IMR-90 (cell line): ENCODE results near the gene IL17REL. TPM values are rescaled to one million over a fixed set of nuclear protein-coding genes. Genes with fewer than 3 reads are reported as not detected.

Experiments used
- ATAC-seq: fragments of 200-7000 bp; cut with Tn5 transposase; 2 replicates; pipeline ENCODE4 v1.9.1; 2020; ENCODE audit warnings: low read depth, mild to moderate bottlenecking, moderate library complexity
- BruUV-seq: library from RNA; stranded (reverse); fragments of 400-500 nt; replicated peaks from 2 replicates; lab custom pipeline; 2021; lab: Mats Ljungman, UMichigan
- CTCF ChIA-PET: fragments of 300-600 bp; formaldehyde crosslinking; extraction: SDS; loops from one replicate; lab custom pipeline; 2021; ENCODE audit warnings: antibody characterized with exemption; lab: Yijun Ruan, JAX
- POLR2A ChIA-PET: fragments of 300-600 bp; sonication (Branson Sonifier 250); formaldehyde crosslinking; loops from one replicate; lab custom pipeline; 2022; ENCODE audit warnings: antibody characterized with exemption; ENCODE audit not compliant: unreplicated experiment; lab: Charles Lee
- DNase-seq: peaks from one replicate; pipeline ENCODE4 v3.0.0; 2013
- H2AFZ ChIP-seq: replicated peaks from 2 replicates; pipeline ENCODE3; 2013; ENCODE audit warnings: low read length, mild to moderate bottlenecking; ENCODE audit not compliant: poor library complexity
- H2AK5ac ChIP-seq: 2 replicates; pipeline ENCODE4 v1.6.1; 2013; ENCODE audit warnings: low read depth, low read length, inconsistent platforms
- H2AK9ac ChIP-seq: replicated peaks from 2 replicates; pipeline ENCODE3; 2013; ENCODE audit warnings: mild to moderate bottlenecking, low read depth, low read length, moderate library complexity; ENCODE audit not compliant: poor library complexity
- H2BK120ac ChIP-seq: 2 replicates; pipeline ENCODE4 v1.6.1; 2013; ENCODE audit warnings: low read depth, low read length, inconsistent platforms
- H2BK15ac ChIP-seq: 3 replicates; pipeline ENCODE4 v1.6.1; 2013; ENCODE audit warnings: low read depth, low read length, inconsistent platforms
- H2BK20ac ChIP-seq: 2 replicates; pipeline ENCODE4 v1.6.1; 2013; ENCODE audit warnings: low read depth, mild to moderate bottlenecking, inconsistent platforms, low read length, moderate library complexity
- H2BK5ac ChIP-seq: 2 replicates; pipeline ENCODE4 v1.6.1; 2013; ENCODE audit warnings: mild to moderate bottlenecking, low read depth, low read length, inconsistent platforms; ENCODE audit not compliant: poor library complexity, severe bottlenecking
- H3K14ac ChIP-seq: replicated peaks from 2 replicates; pipeline ENCODE4 v1.6.1; 2013; ENCODE audit warnings: low read depth, low read length, inconsistent platforms
- H3K18ac ChIP-seq: 2 replicates; pipeline ENCODE4 v1.6.1; 2013; ENCODE audit warnings: low read depth, low read length, control low read depth
- H3K23ac ChIP-seq: 2 replicates; pipeline ENCODE4 v1.6.1; 2013; ENCODE audit warnings: low read depth, low read length, inconsistent platforms
- H3K27ac ChIP-seq: 2 replicates; pipeline ENCODE4 v1.5.1; 2013; ENCODE audit warnings: mild to moderate bottlenecking, control low read depth, low read length; ENCODE audit not compliant: insufficient read depth
- H3K27me3 ChIP-seq: 2 replicates; pipeline ENCODE4 v1.6.1; 2013; ENCODE audit warnings: low read length; ENCODE audit not compliant: control insufficient read depth, insufficient read depth
- H3K36me3 ChIP-seq: 2 replicates; pipeline ENCODE4 v1.6.1; 2013; ENCODE audit warnings: low read length, mixed read lengths; ENCODE audit not compliant: control insufficient read depth, insufficient read depth
- H3K4ac ChIP-seq: 2 replicates; pipeline ENCODE4 v1.6.1; 2013; ENCODE audit warnings: low read depth, low read length, inconsistent platforms
- H3K4me1 ChIP-seq: 2 replicates; pipeline ENCODE4 v1.6.1; 2013; ENCODE audit warnings: low read length, mixed read lengths; ENCODE audit not compliant: control insufficient read depth, insufficient read depth
- H3K4me2 ChIP-seq: 2 replicates; pipeline ENCODE4 v1.6.1; 2013; ENCODE audit warnings: low read depth, mild to moderate bottlenecking, control low read depth, low read length, moderate library complexity
- H3K4me3 ChIP-seq: 2 replicates; pipeline ENCODE4 v1.5.1; 2013; ENCODE audit warnings: low read depth, mild to moderate bottlenecking, control low read depth, low read length, moderate library complexity; ENCODE audit not compliant: insufficient read depth
- H3K56ac ChIP-seq: 2 replicates; pipeline ENCODE4 v1.6.1; 2013; ENCODE audit warnings: low read length, inconsistent platforms; ENCODE audit not compliant: insufficient read depth; ENCODE audit errors: extremely low read depth
- H3K79me1 ChIP-seq, 2 experiments: 2 replicates each; pipeline ENCODE4 v1.6.1; 2013; ENCODE audit warnings: low read length in 2 of 2, inconsistent platforms in 1 of 2, low read depth in 1 of 2
- H3K9ac ChIP-seq: 2 replicates; pipeline ENCODE4 v1.6.1; 2013; ENCODE audit warnings: low read depth, low read length, control low read depth
- H3K9me1 ChIP-seq: 2 replicates; pipeline ENCODE4 v1.6.1; 2013; ENCODE audit warnings: low read length, inconsistent platforms; ENCODE audit not compliant: insufficient read depth
- H3K9me3 ChIP-seq: 2 replicates; pipeline ENCODE4 v1.6.1; 2013; ENCODE audit warnings: low read length; ENCODE audit not compliant: control insufficient read depth, insufficient read depth
- H4K20me1 ChIP-seq: 2 replicates; pipeline ENCODE4 v1.6.1; 2013; ENCODE audit warnings: low read length, inconsistent platforms; ENCODE audit not compliant: insufficient read depth
- H4K5ac ChIP-seq: 2 replicates; pipeline ENCODE4 v1.6.1; 2013; ENCODE audit warnings: mild to moderate bottlenecking, low read depth, low read length, control low read depth
- H4K8ac ChIP-seq, 2 experiments: 2 replicates each; pipeline ENCODE4 v1.6.1; 2013; ENCODE audit warnings: low read depth in 2 of 2, low read length in 2 of 2, control low read depth in 1 of 2, inconsistent platforms in 1 of 2
- H4K91ac ChIP-seq: 2 replicates; pipeline ENCODE4 v1.6.1; 2013; ENCODE audit warnings: low read depth, low read length, inconsistent platforms; ENCODE audit not compliant: insufficient read depth
- BHLHE40 ChIP-seq: fragments of 150-350 bp; IDR thresholded peaks from 2 replicates; pipeline ENCODE4 v1.6.1; 2016; ENCODE audit warnings: mild to moderate bottlenecking, low read depth, low read length
- CEBPB ChIP-seq: IDR thresholded peaks from 2 replicates; pipeline ENCODE4 v1.6.1; 2012; ENCODE audit warnings: low read depth, low read length, improper control_type of control experiment
- CHD1 ChIP-seq: IDR thresholded peaks from 2 replicates; pipeline ENCODE4 v1.6.1; 2012; ENCODE audit warnings: low read depth, low read length, improper control_type of control experiment
- CTCF ChIP-seq: conservative IDR thresholded peaks from 2 replicates; pipeline ENCODE4 v1.5.1; 2012; ENCODE audit warnings: mild to moderate bottlenecking, low read depth, low read length, improper control_type of control experiment
- ELK1 ChIP-seq: fragments of 150-350 bp; IDR thresholded peaks from 2 replicates; pipeline ENCODE4 v1.6.1; 2016; ENCODE audit warnings: low read depth, mild to moderate bottlenecking, low read length, moderate library complexity, borderline replicate concordance
- FOS ChIP-seq: fragments of 150-350 bp; IDR thresholded peaks from 2 replicates; pipeline ENCODE4 v1.6.1; 2016; ENCODE audit warnings: low read depth, low read length
- MAFK ChIP-seq: IDR thresholded peaks from 2 replicates; pipeline ENCODE4 v1.6.1; 2012; ENCODE audit warnings: low read depth, low read length, improper control_type of control experiment
- MAZ ChIP-seq: IDR thresholded peaks from 2 replicates; pipeline ENCODE4 v1.6.1; 2012; ENCODE audit warnings: low read depth, mild to moderate bottlenecking, low read length, improper control_type of control experiment, moderate library complexity, borderline replicate concordance
- MXI1 ChIP-seq: IDR thresholded peaks from 2 replicates; pipeline ENCODE4 v1.6.1; 2012; ENCODE audit warnings: low read depth, mild to moderate bottlenecking, low read length, moderate library complexity, borderline replicate concordance
- NFE2L2 ChIP-seq: fragments of 150-350 bp; IDR thresholded peaks from 2 replicates; pipeline ENCODE4 v1.6.1; 2016; ENCODE audit warnings: low read depth, mild to moderate bottlenecking, low read length
- POLR2A ChIP-seq: IDR thresholded peaks from 2 replicates; pipeline ENCODE4 v1.6.1; 2012; ENCODE audit warnings: mild to moderate bottlenecking, low read depth, low read length
- RAD21 ChIP-seq: IDR thresholded peaks from 2 replicates; pipeline ENCODE4 v1.6.1; 2012; ENCODE audit warnings: low read length, improper control_type of control experiment
- RCOR1 ChIP-seq: IDR thresholded peaks from 2 replicates; pipeline ENCODE4 v1.6.1; 2012; ENCODE audit warnings: mild to moderate bottlenecking, low read length, improper control_type of control experiment; ENCODE audit not compliant: insufficient replicate concordance
- RFX5 ChIP-seq: IDR thresholded peaks from 2 replicates; pipeline ENCODE4 v1.8.0; 2012; ENCODE audit warnings: low read depth, mild to moderate bottlenecking, low read length, moderate library complexity
- SMC3 ChIP-seq: fragments of 150-350 bp; IDR thresholded peaks from 2 replicates; pipeline ENCODE4 v1.6.1; 2016; ENCODE audit warnings: low read depth, mild to moderate bottlenecking, antibody characterized with exemption, low read length, moderate library complexity
- USF2 ChIP-seq: fragments of 150-350 bp; IDR thresholded peaks from 2 replicates; pipeline ENCODE4 v1.6.1; 2017; ENCODE audit warnings: mild to moderate bottlenecking, antibody characterized with exemption, low read length, low read depth
- WGBS, 2 experiments: methylation state at CpG; one replicate each; pipeline versions ENCODE4 v1.1.5 to v1.1.7; 2013; ENCODE audit warnings: missing lambda C conversion rate in 2 of 2; ENCODE audit not compliant: insufficient read length in 1 of 2; ENCODE audit errors: extremely low coverage in 2 of 2; 5-methylcytosine and 5-hydroxymethylcytosine counted together
- dilution Hi-C: fragments of 300-500 bp; cut with HindIII; formaldehyde crosslinking; loops from one replicate; pipeline ENCODE4 v1.14.3; 2018; ENCODE audit warnings: low sequenced_read_pairs; ENCODE audit not compliant: unreplicated experiment
- in situ Hi-C: fragments of 300-500 bp; cut with MboI; formaldehyde crosslinking; loops from 3 replicates; pipeline ENCODE4 v1.14.3; 2019; ENCODE audit warnings: low sequenced_read_pairs, inconsistent platforms, mixed read lengths
- intact Hi-C: fragments of 100-400 bp; cut with micrococcal nuclease; formaldehyde crosslinking; loops from 2 replicates; pipeline ENCODE4 v1.10.0; 2022
- polyA plus RNA-seq, 3 experiments: library from polyadenylated mRNA; depleted of rRNA; stranded (reverse); fragments of >200 nt; gene quantifications; 2 replicates each; pipeline ENCODE4 v1.2.3, GENCODE V29; 2012; ENCODE audit warnings: low replicate concordance in 1 of 3
- total RNA-seq: library from RNA; depleted of rRNA; stranded (reverse); fragments of >200 nt; gene quantifications from 2 replicates; pipeline ENCODE4 v1.2.3, GENCODE V29; 2012

The IL17REL gene
- total and polyA plus RNA-seq, 2 of the 4 experiments (the other 2 are of a cell fraction) = not detected

GRCh38 chr22:50061141-50061823 lies 48.7 kb upstream of the IL17REL start:
- Histone ChIP-seq H2BK5ac (no peak overlapping the region), H3K9ac (no peak overlapping the region), H4K91ac (no peak overlapping the region), H2BK15ac (no peak overlapping the region), H3K4me3 (no peak overlapping the region), H3K4me2 (no peak overlapping the region), H3K9me1 (no peaks in the 10 kb centered on the region), H3K14ac (no peak overlapping the region), H2AK5ac (no peak overlapping the region), H3K9me3 (no peaks in the 10 kb centered on the region), H2AFZ (no peak overlapping the region), H4K20me1 (no peaks in the 10 kb centered on the region), H3K27ac (no peak overlapping the region), H3K4me1 (peaks cover 6% of the 10 kb centered on the region; the same call in 1 of the 2 replicates), H3K4ac (no peak overlapping the region), H3K56ac (no peak overlapping the region), H3K18ac (no peak overlapping the region), H3K36me3 (no peaks in the 10 kb centered on the region), H4K5ac (no peak overlapping the region), H2AK9ac (no peak overlapping the region), H3K27me3 (peaks cover 49% of the 10 kb centered on the region), H3K79me1 (no peaks in the 10 kb centered on the region), H2BK120ac (no peak overlapping the region), H2BK20ac (no peak overlapping the region), H3K23ac (no peak overlapping the region), H4K8ac (no peak overlapping the region)
- CTCF ChIA-PET = no interaction called here
- BruUV-seq = no TSS peak
- intact Hi-C loops = no loop called here
- WGBS, 2 experiments = 89% methylated on average over 6 of the region's 27 CpGs; no CpG with 5 or more reads in 1 of the 2 experiments
- in situ Hi-C loops = no loop called here
- POLR2A ChIA-PET = no interaction called here
- dilution Hi-C loops = no loop called here
- DNase-seq (no peak), ATAC-seq (no peak)
- no peak for TF ChIP-seq MXI1
- no peak for TF ChIP-seq BHLHE40
- no peak for TF ChIP-seq ELK1
- no peak for TF ChIP-seq POLR2A
- TF ChIP-seq MAZ = no peak
- no peak for TF ChIP-seq RFX5
- TF ChIP-seq FOS = no peak
- no peak for TF ChIP-seq CTCF
- no peak for TF ChIP-seq USF2
- TF ChIP-seq CEBPB = no peak
- no peak for TF ChIP-seq SMC3
- TF ChIP-seq RAD21 = no peak
- TF ChIP-seq CHD1 = no peak
- TF ChIP-seq RCOR1 = no peak
- TF ChIP-seq NFE2L2 = no peak
- no peak for TF ChIP-seq MAFK
